ENCODE results near the gene DENND1A. TPM values are rescaled to one million over a fixed set of nuclear protein-coding genes. Genes with fewer than 3 reads are reported as not detected.
"Not testable (repeated sequence)": the region's sequence is repeated elsewhere in the genome, so short reads cannot be mapped to it uniquely, and the experiment has no call there.

Gene DENND1A
- total RNA-seq, 1 experiment from 2014 or later: 23.5 TPM

DNA sequence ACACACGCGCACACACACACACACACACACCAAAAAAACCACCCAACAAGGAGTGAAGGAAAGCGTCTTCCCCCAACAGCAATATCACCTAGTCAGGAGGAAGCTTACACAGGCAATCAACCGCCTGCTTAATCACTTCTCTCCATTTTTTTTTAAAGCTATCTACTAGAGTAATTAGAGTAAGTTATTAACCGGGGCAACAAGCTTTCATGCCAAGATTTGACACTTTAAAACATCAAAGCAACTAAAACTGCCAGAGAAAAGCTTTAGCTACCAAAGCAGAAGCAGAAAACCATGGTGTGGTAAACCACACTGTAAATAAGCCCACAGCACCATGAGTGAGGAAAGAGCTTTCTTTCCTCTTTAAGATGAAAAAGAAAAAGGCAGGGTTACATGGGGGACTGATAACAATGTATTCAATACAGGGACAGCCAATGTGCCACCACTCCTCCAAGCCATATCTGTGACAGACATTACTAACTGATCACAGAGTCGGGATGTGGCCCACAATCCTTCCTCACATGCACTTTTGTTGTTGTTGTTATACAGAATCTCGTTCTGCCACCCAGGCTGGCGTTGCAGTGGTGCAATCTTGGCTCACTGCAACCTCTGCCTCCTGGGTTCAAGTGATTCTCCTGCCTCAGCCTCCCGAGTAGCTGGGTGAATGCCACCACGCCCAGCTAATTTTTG, 291.8 kb downstream of the DENND1A start:
- Mint-ChIP-seq H3K27me3 (ENCODE audit: low read depth) (no peaks in the 10 kb centered on the region), H3K4me1 (peaks cover 5% of the 10 kb centered on the region; the same call in 1 of the 2 replicates), H3K4me3 (no peak overlapping the region), H3K9me3 (no peaks in the 10 kb centered on the region), H3K36me3 (no peaks in the 10 kb centered on the region), H3K27ac (no peak overlapping the region)
- ChIA-PET CTCF (no interaction called here), POLR2A (no interaction called here)
- DNase-seq (ENCODE audit: low spot score): no peak
- no peak for ATAC-seq
- TF ChIP-seq, protein P1, sequence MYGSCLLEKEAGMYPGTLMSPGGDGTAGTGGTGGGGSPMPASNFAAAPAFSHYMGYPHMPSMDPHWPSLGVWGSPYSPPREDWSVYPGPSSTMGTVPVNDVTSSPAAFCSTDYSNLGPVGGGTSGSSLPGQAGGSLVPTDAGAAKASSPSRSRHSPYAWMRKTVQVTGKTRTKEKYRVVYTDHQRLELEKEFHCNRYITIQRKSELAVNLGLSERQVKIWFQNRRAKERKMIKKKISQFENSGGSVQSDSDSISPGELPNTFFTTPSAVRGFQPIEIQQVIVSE (CRISPR knock-in tag; IDR thresholded peaks at IDR 0.05; ENCODE audit: borderline replicate concordance): no peak
- TF ChIP-seq, protein P2, sequence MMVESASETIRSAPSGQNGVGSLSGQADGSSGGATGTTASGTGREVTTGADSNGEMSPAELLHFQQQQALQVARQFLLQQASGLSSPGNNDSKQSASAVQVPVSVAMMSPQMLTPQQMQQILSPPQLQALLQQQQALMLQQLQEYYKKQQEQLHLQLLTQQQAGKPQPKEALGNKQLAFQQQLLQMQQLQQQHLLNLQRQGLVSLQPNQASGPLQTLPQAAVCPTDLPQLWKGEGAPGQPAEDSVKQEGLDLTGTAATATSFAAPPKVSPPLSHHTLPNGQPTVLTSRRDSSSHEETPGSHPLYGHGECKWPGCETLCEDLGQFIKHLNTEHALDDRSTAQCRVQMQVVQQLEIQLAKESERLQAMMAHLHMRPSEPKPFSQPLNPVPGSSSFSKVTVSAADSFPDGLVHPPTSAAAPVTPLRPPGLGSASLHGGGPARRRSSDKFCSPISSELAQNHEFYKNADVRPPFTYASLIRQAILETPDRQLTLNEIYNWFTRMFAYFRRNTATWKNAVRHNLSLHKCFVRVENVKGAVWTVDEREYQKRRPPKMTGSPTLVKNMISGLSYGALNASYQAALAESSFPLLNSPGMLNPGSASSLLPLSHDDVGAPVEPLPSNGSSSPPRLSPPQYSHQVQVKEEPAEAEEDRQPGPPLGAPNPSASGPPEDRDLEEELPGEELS (CRISPR knock-in tag; IDR thresholded peaks at IDR 0.05): no peak
- TF ChIP-seq TEAD1 (CRISPR knock-in tag; IDR thresholded peaks at IDR 0.05) (no peak), ETV6 (CRISPR knock-in tag; IDR thresholded peaks at IDR 0.05) (no peak), NFYB (CRISPR knock-in tag; conservative IDR thresholded peaks at IDR 0.05; ENCODE audit: low read depth) (no peak), NFATC4 (CRISPR knock-in tag; IDR thresholded peaks at IDR 0.05) (no peak), ZNF671 (CRISPR knock-in tag; IDR thresholded peaks at IDR 0.05) (no peak), ZNF416 (CRISPR knock-in tag; IDR thresholded peaks at IDR 0.05) (no peak)
- TF ChIP-seq, protein P3, sequence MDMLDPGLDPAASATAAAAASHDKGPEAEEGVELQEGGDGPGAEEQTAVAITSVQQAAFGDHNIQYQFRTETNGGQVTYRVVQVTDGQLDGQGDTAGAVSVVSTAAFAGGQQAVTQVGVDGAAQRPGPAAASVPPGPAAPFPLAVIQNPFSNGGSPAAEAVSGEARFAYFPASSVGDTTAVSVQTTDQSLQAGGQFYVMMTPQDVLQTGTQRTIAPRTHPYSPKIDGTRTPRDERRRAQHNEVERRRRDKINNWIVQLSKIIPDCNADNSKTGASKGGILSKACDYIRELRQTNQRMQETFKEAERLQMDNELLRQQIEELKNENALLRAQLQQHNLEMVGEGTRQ (CRISPR knock-in tag; IDR thresholded peaks at IDR 0.05): no peak
- TF ChIP-seq, protein P4, sequence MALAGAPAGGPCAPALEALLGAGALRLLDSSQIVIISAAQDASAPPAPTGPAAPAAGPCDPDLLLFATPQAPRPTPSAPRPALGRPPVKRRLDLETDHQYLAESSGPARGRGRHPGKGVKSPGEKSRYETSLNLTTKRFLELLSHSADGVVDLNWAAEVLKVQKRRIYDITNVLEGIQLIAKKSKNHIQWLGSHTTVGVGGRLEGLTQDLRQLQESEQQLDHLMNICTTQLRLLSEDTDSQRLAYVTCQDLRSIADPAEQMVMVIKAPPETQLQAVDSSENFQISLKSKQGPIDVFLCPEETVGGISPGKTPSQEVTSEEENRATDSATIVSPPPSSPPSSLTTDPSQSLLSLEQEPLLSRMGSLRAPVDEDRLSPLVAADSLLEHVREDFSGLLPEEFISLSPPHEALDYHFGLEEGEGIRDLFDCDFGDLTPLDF (CRISPR knock-in tag; IDR thresholded peaks at IDR 0.05): no peak

DNA sequence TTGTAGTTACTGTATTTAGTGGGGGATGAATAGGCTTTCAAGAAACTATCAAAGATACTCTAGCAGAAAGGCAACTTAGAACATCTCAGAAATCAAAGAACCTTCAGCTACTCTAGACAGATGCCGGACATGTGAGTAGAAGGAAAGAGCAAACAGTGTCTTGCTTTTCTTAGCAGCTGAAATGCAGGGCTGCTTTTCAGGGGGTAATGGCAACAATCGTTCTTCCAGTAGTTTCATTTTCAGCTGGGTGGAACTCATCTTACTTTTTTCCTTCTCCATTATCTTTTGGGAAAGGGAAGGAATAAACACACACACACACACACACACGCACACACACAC, 292.4 kb downstream of the DENND1A start:
- H3K36me3 Mint-ChIP-seq: no peaks in the 10 kb centered on the region
- H3K9me3 Mint-ChIP-seq: no peaks in the 10 kb centered on the region
- ChIA-PET CTCF (no interaction called here), POLR2A (no interaction called here)
- no peak overlapping the region for H3K27ac Mint-ChIP-seq
- H3K4me3 Mint-ChIP-seq: no peak overlapping the region
- ATAC-seq: no peak
- no peak for TF ChIP-seq TEAD1 (CRISPR knock-in tag; IDR thresholded peaks at IDR 0.05)
- TF ChIP-seq ATF1 (CRISPR knock-in tag; IDR thresholded peaks at IDR 0.05): no peak
- TF ChIP-seq, protein P2 (CRISPR knock-in tag; IDR thresholded peaks at IDR 0.05): no peak
- TF ChIP-seq, protein P5, sequence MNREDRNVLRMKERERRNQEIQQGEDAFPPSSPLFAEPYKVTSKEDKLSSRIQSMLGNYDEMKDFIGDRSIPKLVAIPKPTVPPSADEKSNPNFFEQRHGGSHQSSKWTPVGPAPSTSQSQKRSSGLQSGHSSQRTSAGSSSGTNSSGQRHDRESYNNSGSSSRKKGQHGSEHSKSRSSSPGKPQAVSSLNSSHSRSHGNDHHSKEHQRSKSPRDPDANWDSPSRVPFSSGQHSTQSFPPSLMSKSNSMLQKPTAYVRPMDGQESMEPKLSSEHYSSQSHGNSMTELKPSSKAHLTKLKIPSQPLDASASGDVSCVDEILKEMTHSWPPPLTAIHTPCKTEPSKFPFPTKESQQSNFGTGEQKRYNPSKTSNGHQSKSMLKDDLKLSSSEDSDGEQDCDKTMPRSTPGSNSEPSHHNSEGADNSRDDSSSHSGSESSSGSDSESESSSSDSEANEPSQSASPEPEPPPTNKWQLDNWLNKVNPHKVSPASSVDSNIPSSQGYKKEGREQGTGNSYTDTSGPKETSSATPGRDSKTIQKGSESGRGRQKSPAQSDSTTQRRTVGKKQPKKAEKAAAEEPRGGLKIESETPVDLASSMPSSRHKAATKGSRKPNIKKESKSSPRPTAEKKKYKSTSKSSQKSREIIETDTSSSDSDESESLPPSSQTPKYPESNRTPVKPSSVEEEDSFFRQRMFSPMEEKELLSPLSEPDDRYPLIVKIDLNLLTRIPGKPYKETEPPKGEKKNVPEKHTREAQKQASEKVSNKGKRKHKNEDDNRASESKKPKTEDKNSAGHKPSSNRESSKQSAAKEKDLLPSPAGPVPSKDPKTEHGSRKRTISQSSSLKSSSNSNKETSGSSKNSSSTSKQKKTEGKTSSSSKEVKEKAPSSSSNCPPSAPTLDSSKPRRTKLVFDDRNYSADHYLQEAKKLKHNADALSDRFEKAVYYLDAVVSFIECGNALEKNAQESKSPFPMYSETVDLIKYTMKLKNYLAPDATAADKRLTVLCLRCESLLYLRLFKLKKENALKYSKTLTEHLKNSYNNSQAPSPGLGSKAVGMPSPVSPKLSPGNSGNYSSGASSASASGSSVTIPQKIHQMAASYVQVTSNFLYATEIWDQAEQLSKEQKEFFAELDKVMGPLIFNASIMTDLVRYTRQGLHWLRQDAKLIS (CRISPR knock-in tag; IDR thresholded peaks at IDR 0.05; ENCODE audit: borderline replicate concordance): no peak
- no peak for DNase-seq (ENCODE audit: low spot score)
- H3K4me1 Mint-ChIP-seq: peaks cover 4% of the 10 kb centered on the region; the same call in 1 of the 2 replicates
- H3K27me3 Mint-ChIP-seq (ENCODE audit: low read depth): no peaks in the 10 kb centered on the region

DNA sequence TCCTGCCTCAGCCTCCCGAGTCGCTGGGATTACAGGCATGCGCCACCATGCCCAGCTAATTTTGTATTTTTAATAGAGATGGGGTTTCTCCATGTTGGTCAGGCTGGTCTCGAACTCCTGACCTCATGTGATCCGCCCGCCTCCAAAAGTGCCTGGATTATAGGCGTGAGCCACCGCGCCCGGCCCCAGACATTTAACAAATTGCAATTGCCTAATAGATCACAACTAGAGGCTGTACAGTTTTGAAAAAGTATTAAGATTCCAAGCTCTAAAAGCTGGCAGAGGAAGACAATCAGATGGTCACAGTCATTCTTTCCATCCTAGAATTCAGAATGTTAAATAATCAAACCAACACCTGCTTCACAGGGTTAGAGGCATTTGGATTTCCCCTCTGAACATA, 293.1 kb downstream of the DENND1A start:
- CTCF ChIA-PET: not testable (repeated sequence)

More for the DNA sequence above, 293.1 kb downstream of the DENND1A start:
- H3K4me1 Mint-ChIP-seq; H3K36me3 Mint-ChIP-seq; H3K27ac Mint-ChIP-seq; H3K9me3 Mint-ChIP-seq; DNase-seq (ENCODE audit: low spot score); H3K4me3 Mint-ChIP-seq; H3K27me3 Mint-ChIP-seq (ENCODE audit: low read depth); POLR2A ChIA-PET; ATAC-seq: not testable (repeated sequence)
